ENCODE measurements around the gene MEAK7.

DNA sequence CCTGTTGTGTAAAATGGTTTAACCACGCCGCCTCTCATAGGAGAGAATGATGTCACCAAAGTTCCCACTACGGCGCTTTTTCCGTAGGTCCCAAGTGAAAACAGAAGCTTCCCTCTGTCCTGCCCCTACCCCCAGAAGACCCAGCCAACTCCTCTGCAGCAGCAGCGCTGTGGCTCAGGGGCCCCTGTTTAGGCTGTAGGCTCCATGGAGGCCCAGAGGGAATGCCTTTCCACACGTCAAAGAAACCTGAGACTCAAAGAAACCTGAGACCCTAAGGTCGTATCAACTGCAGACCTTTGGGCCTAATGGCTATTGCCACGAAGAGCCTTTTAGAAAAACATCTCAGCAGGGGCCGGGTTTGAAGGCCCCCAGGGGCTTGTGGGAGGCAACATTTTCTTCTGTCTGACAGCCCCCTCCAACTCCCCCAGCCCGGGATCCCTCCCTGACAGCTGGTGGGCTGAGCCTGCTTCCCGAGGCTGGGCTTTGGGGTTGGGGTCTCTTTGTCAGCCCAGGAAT is 43.1 kb upstream of the MEAK7 start:
- TF ChIP-seq CTCF (IDR thresholded peaks at IDR 0.05) (no peak), POLR2A (IDR thresholded peaks at IDR 0.05) (no peak)

Measured in testis (tissue), 2 donors.